GM08714 (cell line): ENCODE results near the gene TPM4.

Experiments
- H3K4me3 ChIP-seq: fragments of 200-500 bp; sonication (Bioruptor generic); 2 replicates; pipeline ENCODE4 v1.5.1; 2014; ENCODE audit warnings: mild to moderate bottlenecking, low read length, inconsistent platforms
- ZNF274 ChIP-seq: IDR thresholded peaks from 2 replicates; pipeline ENCODE4 v1.6.1; 2012; ENCODE audit warnings: mild to moderate bottlenecking, low read depth, low read length

The TPM4 gene

DNA sequence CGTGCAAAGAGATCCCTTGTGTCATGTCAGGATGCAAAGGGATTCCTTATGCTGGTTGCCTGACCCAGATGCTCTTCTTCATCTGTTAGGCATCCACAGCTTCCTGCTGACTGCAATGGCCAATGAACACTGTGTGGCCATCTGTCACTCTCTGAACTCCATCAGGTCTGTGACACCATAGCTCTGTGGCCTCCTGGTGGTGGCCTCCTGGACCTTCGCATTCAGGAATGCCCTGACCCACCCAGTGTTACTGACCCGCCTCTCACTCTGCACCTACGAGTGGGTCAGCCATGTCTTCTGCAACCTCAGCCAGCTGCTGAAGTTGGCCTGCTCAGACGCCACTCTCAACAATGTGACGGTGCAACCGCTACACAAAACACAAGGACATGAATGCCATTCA, 23.9 kb upstream of the TPM4 start:
- TF ChIP-seq ZNF274, result no peak
- H3K4me3 ChIP-seq, result no peak overlapping the region

- TF ChIP-seq ZNF274, result no peak
- no peak overlapping the region for H3K4me3 ChIP-seq
These were observed 19.2 kb upstream of the TPM4 start for GRCh38 chr19:16057062-16057461.

DNA sequence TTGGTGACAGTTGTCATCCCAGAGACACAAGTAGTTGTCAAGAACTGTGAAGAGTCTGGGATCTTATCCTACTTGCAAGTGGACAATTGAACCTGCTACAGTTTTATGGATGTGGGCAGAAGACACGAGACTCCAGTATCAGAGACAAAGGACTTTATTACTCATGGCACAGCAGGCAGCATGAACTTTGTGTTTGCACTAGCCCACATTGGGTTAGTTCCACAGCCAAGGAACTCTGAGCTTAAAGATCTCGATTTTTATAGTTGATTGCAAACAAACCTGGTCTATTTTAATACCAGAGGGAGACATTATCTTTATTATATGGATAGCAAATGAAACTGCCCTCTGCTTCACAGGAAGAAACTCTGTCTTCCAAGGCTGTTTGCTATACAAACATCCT, 16.0 kb upstream of the TPM4 start:
- no peak for TF ChIP-seq ZNF274
- H3K4me3 ChIP-seq, result no peak overlapping the region

DNA sequence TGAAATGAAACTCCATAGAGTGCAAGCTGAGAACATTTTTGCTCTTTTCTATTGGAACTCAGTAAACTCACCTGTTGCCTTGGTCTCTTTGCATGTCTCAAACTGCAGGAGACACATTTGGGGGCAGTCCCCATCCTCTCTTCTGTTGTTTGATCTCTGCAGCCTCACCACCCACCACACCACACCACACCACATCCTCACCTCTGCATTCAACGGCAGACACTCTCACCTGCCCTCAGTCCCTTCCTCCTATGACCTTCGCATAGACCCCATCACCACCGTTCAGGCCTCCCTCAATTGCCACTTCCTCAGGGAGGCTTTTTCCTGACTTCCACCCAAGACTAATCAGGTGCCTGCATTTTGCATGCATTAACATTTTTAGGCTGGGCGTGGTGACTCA, 14.4 kb upstream of the TPM4 start:
- TF ChIP-seq ZNF274, result no peak

DNA sequence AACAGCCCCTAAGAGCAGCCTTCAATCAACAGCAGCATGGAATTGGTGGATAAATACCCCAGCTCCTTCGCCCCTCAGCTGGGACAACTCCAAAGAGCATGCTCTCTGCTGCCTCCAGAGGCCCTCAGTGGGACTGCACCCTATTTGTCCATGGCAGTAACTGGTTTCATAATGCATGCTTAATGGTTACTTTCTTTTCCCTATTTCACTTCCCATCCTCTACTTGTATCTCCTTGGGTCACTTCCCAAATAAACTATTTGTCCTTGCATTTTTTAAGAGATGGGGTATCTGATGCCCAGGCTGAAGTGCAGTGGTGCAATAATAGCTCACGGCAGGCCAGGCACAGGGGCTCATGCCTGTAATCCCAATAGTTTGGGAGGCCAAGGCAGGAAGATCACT, 13.5 kb upstream of the TPM4 start:
- no peak overlapping the region for H3K4me3 ChIP-seq
- TF ChIP-seq ZNF274, result no peak

More for the DNA sequence above, 14.4 kb upstream of the TPM4 start:
- no peak overlapping the region for H3K4me3 ChIP-seq

DNA sequence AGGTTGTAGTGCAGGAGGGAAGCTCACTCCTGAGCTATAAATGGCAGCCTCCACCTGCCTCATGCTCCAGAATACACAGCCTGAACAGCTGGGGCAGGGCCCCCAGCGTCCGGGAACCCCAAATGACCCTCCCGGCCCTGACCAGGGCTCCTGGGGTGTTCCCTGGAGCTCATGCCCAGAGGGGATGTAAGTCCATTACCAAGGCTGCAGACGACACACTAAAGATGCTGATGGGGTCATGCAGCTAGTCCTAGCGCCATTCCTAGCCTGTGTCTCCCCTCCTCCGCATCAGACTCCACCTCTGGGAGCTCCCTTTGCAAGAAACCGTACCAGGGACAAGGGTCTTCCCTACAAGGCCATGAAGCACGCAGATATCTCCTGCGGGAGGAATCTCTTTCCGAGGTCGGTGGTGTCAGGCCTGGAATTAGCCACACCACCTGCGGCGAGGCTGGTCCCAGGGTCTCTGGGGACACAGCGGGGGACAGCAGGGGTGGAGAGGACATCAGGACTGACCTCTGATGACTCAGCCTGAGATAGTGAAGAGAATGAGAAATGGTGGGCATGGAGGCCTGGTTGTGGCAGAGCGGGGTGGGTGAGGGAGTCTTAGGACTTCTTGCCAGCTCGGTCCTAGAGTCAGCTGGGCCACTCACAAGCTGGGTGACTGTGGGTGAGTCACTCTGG, 11.9 kb upstream of the TPM4 start:
- no peak for TF ChIP-seq ZNF274
- no peak overlapping the region for H3K4me3 ChIP-seq

DNA sequence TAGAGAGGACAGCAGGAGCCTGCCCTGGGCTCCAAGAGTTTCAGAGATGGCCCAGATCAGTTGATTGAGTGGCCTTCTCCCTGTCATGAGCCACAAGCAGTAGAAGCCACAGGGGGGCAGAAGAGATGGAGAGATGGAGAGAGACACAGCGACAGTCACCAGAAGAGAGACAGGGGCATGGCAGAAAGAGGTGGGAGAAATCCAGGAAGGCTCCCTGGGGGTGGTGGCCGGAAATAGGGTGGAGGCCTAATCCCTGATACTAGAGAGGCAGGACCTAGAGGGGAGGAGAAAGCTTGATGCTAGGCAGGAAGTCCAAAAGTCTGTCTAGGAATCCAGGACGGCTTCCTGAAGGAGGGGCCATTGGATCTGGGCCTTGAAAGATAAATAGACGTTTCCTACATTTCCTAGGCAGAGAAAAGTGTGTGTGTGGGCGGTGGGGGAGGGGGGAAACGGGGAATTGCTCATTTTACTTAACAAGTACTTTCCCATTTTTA, 9.6 kb upstream of the TPM4 start:
- no peak for TF ChIP-seq ZNF274
- H3K4me3 ChIP-seq, result no peak overlapping the region

DNA sequence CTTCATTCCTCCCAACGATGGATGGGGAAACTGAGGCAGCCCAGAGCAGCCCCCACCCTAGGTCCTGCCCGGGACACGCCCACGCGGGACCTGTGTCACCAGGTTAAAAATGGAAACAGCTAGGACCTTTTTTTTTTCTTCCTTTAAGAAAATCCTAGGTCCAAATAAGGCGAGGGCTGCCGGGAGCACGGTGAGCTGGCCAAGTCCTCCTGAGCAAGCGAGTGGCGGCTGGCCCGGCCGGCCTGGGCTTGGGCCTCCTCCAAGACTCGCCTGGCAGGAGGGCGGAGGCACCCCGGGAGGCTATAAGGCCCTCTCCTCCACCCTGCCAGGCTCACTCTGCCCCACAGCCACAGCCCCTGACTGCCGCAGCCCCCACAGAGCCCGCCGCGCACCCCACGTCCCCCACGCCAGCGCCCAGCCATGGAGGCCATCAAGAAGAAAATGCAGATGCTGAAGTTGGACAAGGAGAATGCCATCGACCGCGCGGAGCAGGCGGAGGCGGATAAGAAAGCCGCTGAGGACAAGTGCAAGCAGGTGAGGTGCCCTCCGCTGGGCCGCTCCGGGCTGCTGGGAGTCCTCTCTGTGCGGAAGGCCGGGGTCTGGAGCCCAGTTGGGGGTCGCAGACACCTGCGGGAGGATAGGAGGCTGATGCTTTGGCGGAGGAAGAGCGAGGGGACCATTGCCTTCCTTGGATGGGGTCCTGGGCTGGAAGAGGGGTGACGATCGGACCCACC, 8.9 kb upstream of the TPM4 start:
- no peak for TF ChIP-seq ZNF274
- no peak overlapping the region for H3K4me3 ChIP-seq

GRCh38 chr19:16068696-16069259, 7.5 kb upstream of the TPM4 start:
- TF ChIP-seq ZNF274, result no peak
- H3K4me3 ChIP-seq, result no peak overlapping the region

GRCh38 chr19:16069813-16070365, 6.4 kb upstream of the TPM4 start:
- no peak overlapping the region for H3K4me3 ChIP-seq
- TF ChIP-seq ZNF274, result no peak

- H3K4me3 ChIP-seq, result no peak overlapping the region
- no peak for TF ChIP-seq ZNF274
These were observed 5.8 kb upstream of the TPM4 start for GRCh38 chr19:16070366-16070990.

DNA sequence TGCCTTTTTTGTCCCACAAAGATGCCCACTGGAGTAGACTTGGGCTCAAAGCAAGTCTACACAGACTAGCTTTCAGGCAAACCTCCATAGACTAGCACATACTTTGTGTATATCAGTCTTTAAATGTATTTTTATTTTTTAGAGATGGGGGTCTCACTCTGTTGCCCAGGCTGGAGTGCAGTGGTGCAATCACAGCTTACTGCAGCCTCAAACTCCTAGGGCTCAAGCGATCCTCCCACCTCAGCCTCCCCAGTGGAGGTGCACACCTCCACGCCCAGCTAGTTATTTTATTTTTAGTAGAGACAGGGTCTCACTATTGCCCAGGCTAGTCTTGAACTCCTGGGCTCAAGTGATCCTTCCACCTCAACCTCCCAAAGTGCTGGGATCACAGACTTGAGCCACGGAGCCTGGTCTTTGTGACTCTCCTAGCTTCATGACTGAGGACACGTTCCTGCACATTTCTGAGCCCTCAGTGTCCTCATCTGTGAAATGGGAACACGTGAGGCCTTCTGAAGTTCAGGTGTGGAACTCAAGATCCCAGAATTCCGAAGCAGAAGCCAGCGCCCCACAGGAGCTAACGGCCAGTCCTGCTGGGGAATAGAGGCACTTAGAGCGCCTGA, 5.1 kb upstream of the TPM4 start:
- H3K4me3 ChIP-seq, result no peak overlapping the region
- TF ChIP-seq ZNF274, result no peak

GRCh38 chr19:16073481-16073880, 2.8 kb upstream of the TPM4 start:
- no peak for TF ChIP-seq ZNF274
- H3K4me3 ChIP-seq, result no peak overlapping the region

DNA sequence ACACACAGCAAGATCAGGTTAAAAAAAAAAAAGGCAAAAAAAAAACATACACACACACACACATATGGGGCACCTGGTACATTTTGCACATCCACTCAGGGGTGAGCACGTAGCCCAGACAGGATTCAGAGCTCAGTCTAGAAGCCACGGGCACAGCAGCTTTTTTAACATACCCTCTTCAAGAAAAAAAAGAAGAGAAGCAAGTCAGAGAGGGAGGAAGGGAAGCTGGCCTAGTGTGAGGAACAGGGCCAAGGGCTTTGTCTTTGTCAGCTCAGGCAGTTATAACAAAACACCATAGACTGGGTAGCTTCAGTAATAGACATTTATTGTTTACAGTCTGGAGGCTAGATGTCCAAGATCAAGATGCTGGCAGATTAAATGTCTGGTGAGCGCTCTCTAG, 2.3 kb upstream of the TPM4 start:
- TF ChIP-seq ZNF274, result no peak
- H3K4me3 ChIP-seq, result no peak overlapping the region
